Hematopoietic multipotent progenitor cell treated with erythropoietin and hydrocortisone succinate and interleukin-3 and kit ligand, for 4 days (in vitro differentiated cells): ENCODE results near the gene PLCL1.
A peak's percentile ranks its signal among the peaks of the same experiment; 100 is the strongest.

Experiments
- DNase-seq: peaks from one replicate; pipeline ENCODE4 v3.0.0-alpha.2; 2015

PLCL1 gene

GRCh38 chr2:198073253-198073652 lies 268.9 kb downstream of the PLCL1 start:
- DNase-seq: no peak

GRCh38 chr2:198077477-198077876 lies 273.1 kb downstream of the PLCL1 start:
- DNase-seq: no peak

- DNase-seq: no peak
Observed at GRCh38 chr2:198080879-198081765, 276.7 kb downstream of the PLCL1 start.

- no peak for DNase-seq
Observed at GRCh38 chr2:198084156-198084555, 279.8 kb downstream of the PLCL1 start.

GRCh38 chr2:198096002-198096401 lies 291.6 kb downstream of the PLCL1 start:
- DNase-seq: peak; percentile 46

GRCh38 chr2:198096965-198097364 lies 292.6 kb downstream of the PLCL1 start:
- DNase-seq: no peak

- DNase-seq: no peak
Observed at GRCh38 chr2:198097630-198098029, 293.2 kb downstream of the PLCL1 start.

GRCh38 chr2:198098386-198098785 lies 294.0 kb downstream of the PLCL1 start:
- DNase-seq: no peak

GRCh38 chr2:198098918-198099317 lies 294.5 kb downstream of the PLCL1 start:
- no peak for DNase-seq

- no peak for DNase-seq
Observed at GRCh38 chr2:198100346-198100745, 296.0 kb downstream of the PLCL1 start.

GRCh38 chr2:198101688-198102087 lies 297.3 kb downstream of the PLCL1 start:
- no peak for DNase-seq

GRCh38 chr2:198102120-198102519 lies 297.7 kb downstream of the PLCL1 start:
- DNase-seq: no peak

- no peak for DNase-seq
Observed at GRCh38 chr2:198102856-198103255, 298.5 kb downstream of the PLCL1 start.

- DNase-seq: peak; percentile 86
Observed at GRCh38 chr2:198106621-198107385, 302.4 kb downstream of the PLCL1 start.

GRCh38 chr2:198113316-198113715 lies 308.9 kb downstream of the PLCL1 start:
- DNase-seq: no peak

- DNase-seq: no peak
Observed at GRCh38 chr2:198114064-198114463, 309.7 kb downstream of the PLCL1 start.

- DNase-seq: no peak
Observed at GRCh38 chr2:198115201-198115600, 310.8 kb downstream of the PLCL1 start.

GRCh38 chr2:198116756-198117155 lies 312.4 kb downstream of the PLCL1 start:
- no peak for DNase-seq

- peak; percentile 42 for DNase-seq
Observed at GRCh38 chr2:198117406-198118041, 313.1 kb downstream of the PLCL1 start.

GRCh38 chr2:198127627-198128026 lies 323.2 kb downstream of the PLCL1 start:
- peak; percentile 81 for DNase-seq

- no peak for DNase-seq
Observed at GRCh38 chr2:198129609-198130008, 325.2 kb downstream of the PLCL1 start.

GRCh38 chr2:198134293-198134955 lies 330.0 kb downstream of the PLCL1 start:
- no peak for DNase-seq

- no peak for DNase-seq
Observed at GRCh38 chr2:198135481-198135934, 331.1 kb downstream of the PLCL1 start.
